Ovary (tissue), 3 donors: ENCODE measurements around the gene MBD4.

Experiments
- POLR2A ChIP-seq: fragments of 450-650 bp; IDR thresholded peaks from one replicate; pipeline ENCODE4 v1.6.1; 2017; ENCODE audit warnings: antibody characterized with exemption, mild to moderate bottlenecking, moderate library complexity
- TF ChIP-seq, protein P1 (sequence below), 3 donors: fragments of 450-650 bp in 2 of 3; fragments of 200-600 bp in 1 of 3; IDR thresholded peaks; one replicate each; pipeline versions ENCODE4 v1.5.1 to v1.8.0; 2016 to 2022; ENCODE audit warnings: antibody characterized with exemption in 3 of 3, mild to moderate bottlenecking in 1 of 3
- donor health status: DM: no; HTN: no; CAD: no.

DNA sequence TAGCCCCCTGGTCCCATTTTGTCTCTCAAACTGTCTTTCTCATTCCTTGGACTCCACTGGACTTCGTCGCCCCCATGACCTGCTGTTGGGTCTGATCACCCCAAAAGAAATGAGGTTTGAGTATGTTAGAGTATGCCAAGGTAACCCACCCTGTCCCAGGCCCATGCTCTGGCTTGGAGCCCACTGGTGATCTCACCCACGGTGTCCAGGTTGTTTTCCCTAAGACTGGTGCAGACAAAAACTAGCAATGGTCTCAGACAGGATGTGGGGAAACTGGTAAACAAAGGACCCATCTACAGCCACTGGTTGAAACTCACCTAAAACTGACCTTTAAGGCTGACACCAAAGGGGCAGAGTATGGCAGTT, 50.2 kb downstream of the MBD4 start:
- TF ChIP-seq, protein P1, sequence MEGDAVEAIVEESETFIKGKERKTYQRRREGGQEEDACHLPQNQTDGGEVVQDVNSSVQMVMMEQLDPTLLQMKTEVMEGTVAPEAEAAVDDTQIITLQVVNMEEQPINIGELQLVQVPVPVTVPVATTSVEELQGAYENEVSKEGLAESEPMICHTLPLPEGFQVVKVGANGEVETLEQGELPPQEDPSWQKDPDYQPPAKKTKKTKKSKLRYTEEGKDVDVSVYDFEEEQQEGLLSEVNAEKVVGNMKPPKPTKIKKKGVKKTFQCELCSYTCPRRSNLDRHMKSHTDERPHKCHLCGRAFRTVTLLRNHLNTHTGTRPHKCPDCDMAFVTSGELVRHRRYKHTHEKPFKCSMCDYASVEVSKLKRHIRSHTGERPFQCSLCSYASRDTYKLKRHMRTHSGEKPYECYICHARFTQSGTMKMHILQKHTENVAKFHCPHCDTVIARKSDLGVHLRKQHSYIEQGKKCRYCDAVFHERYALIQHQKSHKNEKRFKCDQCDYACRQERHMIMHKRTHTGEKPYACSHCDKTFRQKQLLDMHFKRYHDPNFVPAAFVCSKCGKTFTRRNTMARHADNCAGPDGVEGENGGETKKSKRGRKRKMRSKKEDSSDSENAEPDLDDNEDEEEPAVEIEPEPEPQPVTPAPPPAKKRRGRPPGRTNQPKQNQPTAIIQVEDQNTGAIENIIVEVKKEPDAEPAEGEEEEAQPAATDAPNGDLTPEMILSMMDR (IDR thresholded peaks at IDR 0.05), result no peak
- TF ChIP-seq POLR2A, result no peak
